Measurements from ENCODE around the gene LATS1.
"Not testable (repeated sequence)": the region's sequence is repeated elsewhere in the genome, so short reads cannot be mapped to it uniquely, and the experiment has no call there.

LATS1 gene

GRCh38 chr6:149717588-149718458, at the start of gene LATS1:
Gene LATS1, minus strand, starts transcription at chr6:149718101. Its CDS starts 15,975 bp downstream, at chr6:149702126.
- FAIRE-seq: no peak
- peak; percentile 58 for DNase-seq (ENCODE audit: low spot score)

GRCh38 chr6:149766156-149766769, 48.4 kb upstream of the LATS1 start:
- peak; percentile 25 for DNase-seq (ENCODE audit: low spot score)
- peak; percentile 46 for FAIRE-seq

- no peak for DNase-seq (ENCODE audit: low spot score)
- FAIRE-seq: no peak
These were observed 46.0 kb upstream of the LATS1 start for GRCh38 chr6:149763866-149764265.

GRCh38 chr6:149761438-149761837, 43.5 kb upstream of the LATS1 start:
- DNase-seq (ENCODE audit: low spot score) (no peak), FAIRE-seq (no peak)

GRCh38 chr6:149756261-149756636, 38.3 kb upstream of the LATS1 start:
- FAIRE-seq (no peak), DNase-seq (ENCODE audit: low spot score) (no peak)

- FAIRE-seq (no peak), DNase-seq (ENCODE audit: low spot score) (no peak)
These were observed 37.7 kb upstream of the LATS1 start for GRCh38 chr6:149755300-149756260.

- no peak for FAIRE-seq
These were observed 36.6 kb upstream of the LATS1 start for GRCh38 chr6:149754548-149754947.

GRCh38 chr6:149753374-149753637, 35.4 kb upstream of the LATS1 start:
- not testable (repeated sequence) for DNase-seq (ENCODE audit: low spot score); FAIRE-seq

More at GRCh38 chr6:149754548-149754947, 36.6 kb upstream of the LATS1 start:
- DNase-seq (ENCODE audit: low spot score): no peak

- no peak for FAIRE-seq
- DNase-seq (ENCODE audit: low spot score): no peak
These were observed 34.9 kb upstream of the LATS1 start for GRCh38 chr6:149752600-149753373.

- DNase-seq (ENCODE audit: low spot score); FAIRE-seq: not testable (repeated sequence)
These were observed 34.0 kb upstream of the LATS1 start for GRCh38 chr6:149751920-149752319.

- FAIRE-seq (no peak), DNase-seq (ENCODE audit: low spot score) (no peak)
These were observed 33.3 kb upstream of the LATS1 start for GRCh38 chr6:149751239-149751638.

GRCh38 chr6:149750136-149750609, 32.3 kb upstream of the LATS1 start:
- FAIRE-seq (no peak), DNase-seq (ENCODE audit: low spot score) (peak; percentile 56)

GRCh38 chr6:149749594-149750135, 31.8 kb upstream of the LATS1 start, which contains the start of gene PCMT1:
Gene PCMT1, plus strand, starts transcription at chr6:149749741. Its CDS starts 161 bp downstream, at chr6:149749902.
- FAIRE-seq (no peak), DNase-seq (ENCODE audit: low spot score) (peak; percentile 81)

GRCh38 chr6:149749082-149749593, 31.2 kb upstream of the LATS1 start:
- FAIRE-seq; DNase-seq (ENCODE audit: low spot score): not testable (repeated sequence)

GRCh38 chr6:149746147-149746946, 28.4 kb upstream of the LATS1 start, which contains the start of gene NUP43:
Gene NUP43, minus strand, starts transcription at chr6:149746529. Its CDS starts 34 bp downstream, at chr6:149746495.
- peak; percentile 85 for DNase-seq (ENCODE audit: low spot score)
- no peak for FAIRE-seq

GRCh38 chr6:149745252-149745651, 27.4 kb upstream of the LATS1 start:
- not testable (repeated sequence) for DNase-seq (ENCODE audit: low spot score)

GRCh38 chr6:149734915-149735314, 17.0 kb upstream of the LATS1 start:
- no peak for FAIRE-seq
- no peak for DNase-seq (ENCODE audit: low spot score)

More at GRCh38 chr6:149745252-149745651, 27.4 kb upstream of the LATS1 start:
- not testable (repeated sequence) for FAIRE-seq

- DNase-seq (ENCODE audit: low spot score): no peak
- FAIRE-seq: no peak
These were observed 15.3 kb upstream of the LATS1 start for GRCh38 chr6:149733089-149733720.

GRCh38 chr6:149729824-149730223, 11.9 kb upstream of the LATS1 start:
- no peak for FAIRE-seq

More at GRCh38 chr6:149729824-149730223, 11.9 kb upstream of the LATS1 start:
- no peak for DNase-seq (ENCODE audit: low spot score)

Data from RCC 7860 (cell line).